RWPE1 (cell line): ENCODE measurements around the gene MAP3K19.
"Not testable (repeated sequence)": the region's sequence is repeated elsewhere in the genome, so short reads cannot be mapped to it uniquely, and the experiment has no call there.

ENCODE experiments used
- CTCF ChIA-PET: fragments of 350-600 bp; sonication (Branson Sonifier 250); formaldehyde crosslinking; extraction: SDS; loops from one replicate; lab custom pipeline; 2021; lab: Yijun Ruan, JAX
- POLR2A ChIA-PET: fragments of 400-600 bp; formaldehyde crosslinking; extraction: SDS; loops from one replicate; lab custom pipeline; 2020; ENCODE audit warnings: antibody characterized with exemption; ENCODE audit not compliant: low non-redundant PET; lab: Yijun Ruan, JAX
- DNase-seq: peaks from one replicate; pipeline ENCODE4 v3.0.0; 2012; ENCODE audit warnings: low spot score
- H3K27ac ChIP-seq: fragments of 450-650 bp; 2 replicates; pipeline ENCODE4 v1.5.1; 2017
- TF ChIP-seq, protein P1 (sequence below): fragments of 450-650 bp; conservative IDR thresholded peaks from 2 replicates; pipeline ENCODE4 v1.5.1; 2017; ENCODE audit warnings: low read depth, mild to moderate bottlenecking

The MAP3K19 gene

DNA sequence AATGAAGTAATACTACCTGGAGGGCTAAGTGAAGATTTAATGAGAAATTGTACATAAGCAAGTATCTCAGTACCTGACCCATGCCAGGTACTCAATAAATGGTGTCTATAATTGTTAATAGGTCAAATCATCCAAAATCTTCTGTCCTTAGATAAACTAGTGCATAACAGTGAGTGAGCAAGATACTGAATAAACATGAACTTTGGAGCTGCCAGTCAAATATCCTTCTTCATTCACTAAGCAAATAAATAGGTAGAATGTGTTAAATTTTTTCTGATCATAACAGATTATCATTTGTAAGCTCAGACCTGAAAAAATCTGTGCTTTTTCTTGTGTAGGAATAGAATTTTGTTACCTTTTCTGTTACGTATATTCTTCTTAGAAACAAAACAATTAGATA lies 44.4 kb upstream of the MAP3K19 start:
- CTCF ChIA-PET = interaction anchor here (0.6 kb wide), 1 partner anchor 19 kb away, joined by 4 read pairs; no protein-coding TSS in a partner anchor

DNA sequence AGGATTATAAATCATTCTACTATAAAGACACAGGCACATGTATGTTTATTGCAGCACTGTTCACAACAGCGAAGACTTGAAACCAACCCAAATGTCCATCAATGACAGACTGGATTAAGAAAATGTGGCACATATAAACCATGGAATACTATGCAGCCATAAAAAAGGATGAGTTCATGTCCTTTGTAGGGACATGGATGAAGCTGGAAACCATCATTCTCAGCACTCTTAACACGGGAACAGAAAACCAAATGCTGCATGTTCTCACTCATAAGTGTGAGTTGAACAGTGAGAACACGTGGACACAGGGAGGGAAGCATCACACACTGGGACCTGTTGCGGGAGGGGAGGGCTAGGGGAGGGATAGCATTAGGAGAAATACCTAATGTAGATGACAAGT lies 42.4 kb upstream of the MAP3K19 start:
- H3K27ac ChIP-seq, DNase-seq, POLR2A ChIA-PET, CTCF ChIA-PET: not testable (repeated sequence)

More for the DNA sequence above, 44.4 kb upstream of the MAP3K19 start:
- H3K27ac ChIP-seq = no peak overlapping the region
- DNase-seq = no peak
- TF ChIP-seq, protein P1, sequence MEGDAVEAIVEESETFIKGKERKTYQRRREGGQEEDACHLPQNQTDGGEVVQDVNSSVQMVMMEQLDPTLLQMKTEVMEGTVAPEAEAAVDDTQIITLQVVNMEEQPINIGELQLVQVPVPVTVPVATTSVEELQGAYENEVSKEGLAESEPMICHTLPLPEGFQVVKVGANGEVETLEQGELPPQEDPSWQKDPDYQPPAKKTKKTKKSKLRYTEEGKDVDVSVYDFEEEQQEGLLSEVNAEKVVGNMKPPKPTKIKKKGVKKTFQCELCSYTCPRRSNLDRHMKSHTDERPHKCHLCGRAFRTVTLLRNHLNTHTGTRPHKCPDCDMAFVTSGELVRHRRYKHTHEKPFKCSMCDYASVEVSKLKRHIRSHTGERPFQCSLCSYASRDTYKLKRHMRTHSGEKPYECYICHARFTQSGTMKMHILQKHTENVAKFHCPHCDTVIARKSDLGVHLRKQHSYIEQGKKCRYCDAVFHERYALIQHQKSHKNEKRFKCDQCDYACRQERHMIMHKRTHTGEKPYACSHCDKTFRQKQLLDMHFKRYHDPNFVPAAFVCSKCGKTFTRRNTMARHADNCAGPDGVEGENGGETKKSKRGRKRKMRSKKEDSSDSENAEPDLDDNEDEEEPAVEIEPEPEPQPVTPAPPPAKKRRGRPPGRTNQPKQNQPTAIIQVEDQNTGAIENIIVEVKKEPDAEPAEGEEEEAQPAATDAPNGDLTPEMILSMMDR = no peak
- POLR2A ChIA-PET = no interaction called here

DNA sequence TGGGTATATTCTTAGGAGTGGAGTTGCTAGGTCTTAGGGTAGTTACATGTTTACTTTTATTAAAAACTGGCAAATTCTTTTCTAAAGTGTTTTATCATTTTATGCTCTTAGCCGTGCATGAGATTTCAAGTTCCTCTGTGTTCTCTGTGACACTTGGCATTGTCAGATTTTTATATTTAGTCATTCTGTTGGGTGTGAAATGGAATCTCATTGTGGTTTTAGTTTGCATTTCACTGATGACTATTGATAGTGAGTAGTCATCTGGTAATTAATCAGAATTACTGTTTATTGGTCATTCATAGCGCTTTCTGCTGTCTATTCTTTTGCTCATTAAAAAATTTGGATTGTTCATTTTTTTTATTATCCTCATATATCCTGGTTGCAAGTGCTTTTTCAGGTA lies 39.0 kb upstream of the MAP3K19 start:
- no peak overlapping the region for H3K27ac ChIP-seq
- ChIA-PET POLR2A (no interaction called here), CTCF (no interaction called here)
- TF ChIP-seq, protein P1 = no peak
- no peak for DNase-seq

DNA sequence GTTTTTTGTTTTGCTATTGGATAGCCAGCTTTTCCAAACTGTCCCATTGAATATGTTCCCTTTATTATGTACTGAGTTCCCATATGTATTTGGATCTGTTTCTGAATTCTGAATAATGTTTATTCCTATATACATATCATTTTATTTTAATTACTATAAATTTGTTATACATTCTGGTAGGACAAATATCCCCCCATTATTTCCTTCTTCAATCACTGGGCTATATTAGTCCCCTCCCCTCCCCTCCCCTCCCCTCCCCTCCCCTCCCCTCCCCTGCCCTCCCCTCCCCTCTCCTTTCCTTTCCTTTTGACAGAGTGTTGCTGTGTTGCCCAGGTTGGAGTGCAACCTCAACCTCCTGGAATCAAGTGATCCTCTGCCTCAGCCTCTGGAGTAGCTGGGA lies 31.2 kb upstream of the MAP3K19 start:
- TF ChIP-seq, protein P1 = no peak

GRCh38 chr2:135076556-135076955 lies 29.3 kb upstream of the MAP3K19 start:
- no peak overlapping the region for H3K27ac ChIP-seq
- CTCF ChIA-PET = interaction anchor here (0.7 kb wide), 1 partner anchor 14 kb away, joined by 3 read pairs; no protein-coding TSS in a partner anchor
- DNase-seq = no peak
- TF ChIP-seq, protein P1 = no peak
- POLR2A ChIA-PET = no interaction called here

More for the DNA sequence above, 31.2 kb upstream of the MAP3K19 start:
- POLR2A ChIA-PET = no interaction called here
- CTCF ChIA-PET = no interaction called here
- DNase-seq = no peak
- H3K27ac ChIP-seq = no peak overlapping the region

DNA sequence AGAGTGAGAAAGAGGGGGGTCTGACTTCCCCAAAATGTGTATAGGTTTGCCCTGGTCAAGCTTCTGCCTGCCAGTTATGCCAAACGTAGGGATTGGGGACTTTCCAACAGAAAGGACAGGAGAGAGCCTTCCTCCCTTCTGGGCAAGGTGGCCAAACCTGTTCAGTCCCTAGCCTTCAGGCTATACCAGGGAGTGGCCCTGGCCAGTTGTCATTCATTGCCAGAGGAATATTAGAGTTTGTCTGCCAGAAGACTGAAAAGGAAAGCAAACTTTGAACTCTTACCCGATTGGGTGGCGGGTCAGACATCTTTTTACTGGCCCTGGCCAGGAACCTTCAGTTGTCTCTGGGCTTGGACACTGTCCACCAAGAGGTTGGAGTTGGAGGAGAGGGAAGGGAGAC lies 27.0 kb upstream of the MAP3K19 start:
- TF ChIP-seq, protein P1 = no peak
- ChIA-PET CTCF (interaction anchor here (0.7 kb wide), 1 partner anchor 119 kb away, joined by 5 read pairs; no protein-coding TSS in a partner anchor), POLR2A (no interaction called here)
- no peak overlapping the region for H3K27ac ChIP-seq
- DNase-seq = no peak

DNA sequence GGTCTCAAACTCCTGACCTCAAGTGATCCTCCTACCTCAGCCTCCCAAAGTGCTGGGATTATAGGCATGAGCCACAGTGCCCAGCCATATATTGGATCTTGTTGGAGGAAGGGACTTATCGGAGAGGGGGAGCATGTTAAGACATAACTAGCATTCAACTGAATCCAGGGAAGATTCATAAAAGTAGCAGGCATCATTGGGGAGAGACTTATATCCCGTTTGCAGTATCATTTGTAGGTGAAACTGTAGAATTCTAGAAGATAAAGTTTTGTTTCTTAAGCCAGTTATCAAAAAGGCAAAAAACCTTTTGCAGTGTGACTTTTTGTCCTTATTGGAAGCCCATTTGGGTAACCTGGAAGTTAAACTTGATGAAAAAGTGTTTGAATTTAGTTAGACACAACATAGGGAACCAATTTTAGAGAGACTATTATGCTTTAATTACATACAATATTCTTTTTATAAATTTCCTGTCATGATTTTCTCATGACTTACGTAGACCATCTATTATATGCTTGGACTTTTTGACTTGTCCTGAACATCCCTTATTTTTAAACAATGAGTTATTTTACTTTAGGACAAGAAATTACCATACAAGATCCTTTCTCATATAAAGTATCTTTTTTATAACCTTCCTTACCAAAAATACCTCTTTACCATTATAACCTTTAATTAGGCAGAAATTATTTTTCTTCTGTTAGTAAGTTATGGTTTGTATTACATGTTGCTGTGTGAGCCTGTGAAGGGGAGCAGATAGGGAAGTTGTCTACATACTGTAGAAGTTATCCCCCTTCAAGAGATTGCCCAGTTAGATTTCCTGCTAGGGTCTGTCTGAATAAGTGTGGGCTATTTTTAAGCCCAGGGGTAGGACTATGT lies 25.1 kb upstream of the MAP3K19 start:
- CTCF ChIA-PET = no interaction called here
- TF ChIP-seq, protein P1 = no peak
- DNase-seq = no peak
- no peak overlapping the region for H3K27ac ChIP-seq
- POLR2A ChIA-PET = no interaction called here
